Umbilical cord (tissue), 2 donors: Measurements from ENCODE around the gene OCA2. TPM values are rescaled to one million over a fixed set of nuclear protein-coding genes. Genes with fewer than 3 reads are reported as not detected.

ENCODE experiments used
- DNase-seq: peaks from one replicate; pipeline ENCODE4 v3.0.0-alpha.2; 2015; ENCODE audit warnings: low spot score
- total RNA-seq: library from RNA; depleted of rRNA; stranded (reverse); fragments of >200 nt; gene quantifications from one replicate; pipeline ENCODE4 v1.2.3, GENCODE V29; 2014; ENCODE audit warnings: low replicate concordance; ENCODE audit not compliant: insufficient read depth

The OCA2 gene
- total RNA-seq, 1 donor from 2014 or later, result 41.2 TPM

DNA sequence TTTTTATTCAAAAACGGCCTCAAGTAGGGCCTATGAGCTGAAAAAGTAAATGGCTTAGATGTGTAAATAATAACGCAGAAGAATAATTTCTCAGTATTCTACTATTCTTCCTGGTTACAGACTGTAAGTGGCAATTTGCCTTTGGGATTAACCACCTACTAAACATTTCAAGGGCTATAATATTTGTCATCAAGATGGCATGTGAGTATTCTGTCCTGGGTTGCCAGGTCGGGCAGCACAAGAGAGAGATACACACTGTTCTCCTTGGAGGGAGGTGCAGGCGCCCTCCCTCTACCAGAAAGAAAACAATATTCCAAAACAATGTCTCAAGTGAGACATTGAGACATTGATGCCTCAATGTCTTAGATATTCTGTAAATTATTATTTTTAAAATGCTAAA, 278.4 kb downstream of the OCA2 start:
- DNase-seq, result no peak

DNA sequence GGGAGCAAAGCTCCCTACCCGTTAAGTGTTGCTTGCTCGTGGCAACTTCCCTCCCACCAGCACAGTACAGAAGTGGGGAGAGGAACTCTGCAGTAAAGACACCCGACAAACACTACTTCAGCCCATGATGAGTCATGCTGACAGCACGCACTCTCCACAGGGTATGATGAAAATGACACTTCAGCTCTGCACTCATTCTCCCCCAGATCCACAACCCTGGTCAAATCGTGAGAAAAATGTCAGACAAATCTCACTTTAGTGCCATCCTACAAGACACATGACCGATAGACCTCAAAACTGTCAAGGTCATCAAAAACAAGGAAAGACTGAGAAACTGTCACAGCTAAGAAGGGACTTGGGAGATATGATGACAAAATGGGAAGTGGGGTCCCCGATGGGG, 278.9 kb downstream of the OCA2 start:
- no peak for DNase-seq

DNA sequence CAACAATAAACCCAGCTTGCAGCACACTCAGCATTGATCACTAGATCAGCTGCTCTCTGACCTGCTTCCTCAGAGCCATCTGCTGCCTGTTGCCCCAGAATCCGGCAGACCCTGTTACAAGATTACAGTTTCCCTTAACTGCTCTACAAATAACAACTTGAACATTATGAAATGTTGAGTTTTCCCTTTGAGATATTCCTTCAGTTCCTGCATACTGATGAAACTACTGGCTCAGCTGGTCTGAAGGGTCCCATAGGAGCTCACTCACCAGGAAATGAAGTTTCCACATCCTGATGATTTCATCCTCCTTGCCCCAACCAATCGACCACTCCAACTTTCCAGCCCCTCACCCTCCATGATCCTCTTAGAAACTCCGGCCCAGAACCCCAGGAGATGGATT, 281.9 kb downstream of the OCA2 start:
- no peak for DNase-seq

DNA sequence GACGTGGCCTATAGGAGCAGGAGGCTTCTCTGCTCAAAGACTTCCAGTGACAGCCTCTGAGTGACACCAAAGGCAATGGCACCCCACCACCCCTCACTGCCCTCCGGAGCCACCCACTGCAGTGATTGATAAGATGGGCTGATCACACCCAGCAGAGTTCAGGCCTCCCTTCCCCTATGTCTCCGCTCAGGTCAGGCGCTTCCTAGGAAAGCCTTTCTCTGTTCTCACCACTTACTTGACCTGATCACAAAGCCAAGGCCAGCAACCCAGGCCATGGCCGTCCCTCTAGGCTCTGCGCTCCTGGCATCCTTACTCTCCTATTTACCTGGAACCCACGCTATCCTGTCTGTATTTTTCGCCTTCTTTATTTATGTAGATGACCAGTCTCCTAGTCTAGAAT, 282.3 kb downstream of the OCA2 start:
- no peak for DNase-seq

DNA sequence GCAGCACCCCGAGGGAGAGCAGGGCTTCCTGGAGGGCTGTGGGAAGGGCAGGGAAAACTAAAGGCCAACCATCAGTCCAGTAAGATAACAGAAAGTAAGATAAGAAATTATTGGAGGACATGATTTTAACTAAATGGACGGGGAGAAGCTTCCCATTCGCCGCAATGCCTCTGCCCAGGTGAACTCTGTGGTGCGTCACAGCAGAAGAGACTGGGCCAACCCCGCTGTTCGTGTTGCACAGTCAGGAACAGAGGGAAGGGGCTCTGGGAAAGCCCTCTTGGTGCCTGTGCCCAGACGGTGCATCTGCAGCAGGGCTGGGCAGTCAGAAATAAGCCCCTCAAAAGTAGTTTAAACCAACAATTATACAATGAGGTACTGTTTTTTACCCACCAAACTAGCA, 284.1 kb downstream of the OCA2 start:
- no peak for DNase-seq

DNA sequence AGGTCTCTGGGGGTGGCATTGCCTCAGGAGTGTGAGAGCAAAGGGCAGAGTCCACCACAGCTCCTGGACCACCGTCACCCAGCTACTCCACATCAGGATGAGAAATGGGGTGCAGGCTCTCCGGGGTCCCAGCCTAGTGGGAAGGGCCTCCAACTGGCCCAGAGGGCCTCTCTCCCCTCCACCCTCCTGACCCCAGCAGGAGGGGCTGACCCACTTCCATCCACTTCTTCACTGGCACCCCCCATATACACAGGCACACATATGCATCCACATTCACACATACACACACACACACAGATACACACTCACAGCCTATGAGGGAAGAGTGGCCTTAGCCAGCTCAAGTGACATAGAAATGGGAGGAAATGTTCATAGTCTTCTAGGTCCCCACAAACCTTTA, 286.0 kb downstream of the OCA2 start:
- no peak for DNase-seq

- no peak for DNase-seq
Observed at GRCh38 chr15:27808182-27808581, 290.9 kb downstream of the OCA2 start.

DNA sequence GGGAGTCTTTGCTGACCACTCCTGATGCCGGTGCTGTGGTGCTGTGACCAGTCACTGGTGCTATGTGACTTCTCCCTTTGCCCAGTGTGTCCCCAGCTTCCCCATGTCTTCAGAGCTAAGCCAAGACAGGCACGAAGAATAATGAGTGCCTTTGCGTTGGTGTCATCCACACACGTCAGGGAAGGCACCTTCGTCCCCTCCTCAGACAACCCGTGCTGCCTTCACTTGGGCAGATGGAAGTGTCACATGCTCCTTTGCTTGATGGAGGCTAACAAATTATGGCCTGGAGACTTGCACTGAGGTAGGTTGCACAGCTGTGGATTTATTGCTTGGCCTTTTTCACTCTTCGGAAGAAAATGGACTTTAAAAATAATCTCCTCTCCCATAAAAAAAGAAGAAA, 291.8 kb downstream of the OCA2 start:
- DNase-seq, result no peak

GRCh38 chr15:27806396-27806795, 292.7 kb downstream of the OCA2 start:
- no peak for DNase-seq

DNA sequence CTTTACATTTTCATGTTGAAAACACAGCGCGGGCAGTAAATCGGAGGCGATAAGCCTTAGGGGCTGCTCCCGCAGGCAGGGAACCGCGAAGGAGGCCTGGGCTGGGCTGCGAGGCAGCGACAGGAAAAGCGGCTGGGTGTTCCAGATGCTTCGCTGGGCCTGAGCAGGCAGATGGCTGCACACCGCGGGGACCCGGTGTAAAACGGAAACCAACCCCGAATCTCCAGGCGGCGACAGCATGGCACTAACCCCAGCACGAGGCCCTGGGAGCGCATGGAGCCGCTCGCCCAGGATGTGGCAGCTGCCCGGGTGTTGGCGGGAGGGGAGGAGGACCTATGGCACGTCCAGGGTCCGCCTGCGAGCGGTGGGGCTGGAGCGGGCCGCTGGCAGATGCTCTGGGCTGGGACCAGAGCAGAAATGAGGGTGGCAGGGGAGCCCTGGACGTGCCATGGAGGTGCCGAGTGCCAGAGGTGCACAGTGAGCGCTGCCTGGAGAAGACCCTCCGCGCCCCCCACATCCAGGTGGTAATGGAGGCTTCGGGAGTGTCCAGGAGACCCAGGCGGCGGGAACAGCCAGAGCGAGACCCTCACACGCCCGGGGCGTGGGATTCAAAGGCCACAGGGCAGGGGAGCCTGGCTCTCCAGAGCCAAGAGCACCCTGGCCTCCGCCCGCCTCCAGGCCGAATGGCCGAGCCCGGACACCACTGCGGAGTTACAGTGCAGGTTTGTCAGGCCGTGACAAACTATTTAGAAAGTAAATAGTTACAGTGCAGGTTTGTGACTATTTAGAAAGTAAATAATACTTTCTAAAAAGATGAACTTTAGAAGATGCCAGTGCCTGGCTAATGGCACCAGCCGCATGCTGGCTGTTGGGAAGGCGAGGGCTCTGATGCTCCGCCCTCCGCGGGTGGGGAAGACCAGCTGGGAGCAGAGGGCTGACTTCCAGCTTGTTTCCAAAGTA, 293.6 kb downstream of the OCA2 start:
- no peak for DNase-seq

DNA sequence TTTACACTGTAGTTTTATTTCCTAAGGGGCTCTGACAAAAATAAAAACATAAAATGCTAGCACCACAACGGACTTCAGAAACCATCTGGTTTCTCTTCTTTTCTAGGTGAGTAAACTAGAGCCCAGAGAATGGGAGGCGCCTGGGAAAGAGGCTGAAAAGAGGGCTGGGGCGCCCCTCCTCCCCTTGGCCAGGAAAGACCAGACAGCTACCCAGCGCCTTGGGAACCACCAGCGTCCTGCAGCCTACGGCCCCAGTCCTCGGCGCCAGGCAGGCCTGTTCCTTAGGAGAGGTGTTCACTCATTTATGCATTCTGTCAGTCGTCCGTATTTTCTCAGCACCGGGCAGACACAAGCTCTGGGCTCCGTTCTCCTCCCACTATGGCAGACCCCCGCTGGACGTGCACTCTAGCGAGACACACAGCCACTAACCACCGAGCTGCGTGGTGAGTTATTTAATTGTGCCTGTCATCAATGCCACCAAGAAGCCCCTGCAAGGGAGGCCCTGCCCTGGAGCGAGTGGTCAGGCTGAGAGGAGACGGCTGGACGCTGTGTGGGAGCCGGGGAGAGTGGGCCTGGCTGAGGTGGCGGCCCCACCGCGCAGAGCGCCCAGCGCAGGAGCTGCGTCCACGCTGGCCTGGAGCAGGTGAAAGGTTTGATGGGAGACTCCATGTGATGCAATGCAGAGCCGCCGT, 294.4 kb downstream of the OCA2 start:
- no peak for DNase-seq

DNA sequence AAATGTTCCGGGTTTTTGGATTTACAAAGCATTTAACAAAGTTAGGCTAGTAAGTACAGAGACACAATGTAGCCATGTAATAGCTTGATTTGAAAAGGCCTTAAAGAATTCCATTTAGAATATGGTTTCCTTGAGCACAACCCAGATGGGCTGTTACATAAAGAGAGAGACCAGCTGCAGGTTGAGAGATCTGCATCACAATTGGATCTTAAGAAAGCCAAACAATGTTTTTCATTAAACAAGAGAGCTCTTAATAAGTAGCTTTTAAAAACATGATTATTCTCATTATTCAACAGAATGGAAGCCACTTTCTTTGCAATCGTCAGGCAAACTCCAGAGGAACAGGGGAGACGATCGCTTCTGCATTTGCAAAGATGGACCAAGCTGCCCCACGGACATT, 300.3 kb downstream of the OCA2 start:
- no peak for DNase-seq

GRCh38 chr15:27797765-27798164, 301.4 kb downstream of the OCA2 start:
- DNase-seq, result no peak

DNA sequence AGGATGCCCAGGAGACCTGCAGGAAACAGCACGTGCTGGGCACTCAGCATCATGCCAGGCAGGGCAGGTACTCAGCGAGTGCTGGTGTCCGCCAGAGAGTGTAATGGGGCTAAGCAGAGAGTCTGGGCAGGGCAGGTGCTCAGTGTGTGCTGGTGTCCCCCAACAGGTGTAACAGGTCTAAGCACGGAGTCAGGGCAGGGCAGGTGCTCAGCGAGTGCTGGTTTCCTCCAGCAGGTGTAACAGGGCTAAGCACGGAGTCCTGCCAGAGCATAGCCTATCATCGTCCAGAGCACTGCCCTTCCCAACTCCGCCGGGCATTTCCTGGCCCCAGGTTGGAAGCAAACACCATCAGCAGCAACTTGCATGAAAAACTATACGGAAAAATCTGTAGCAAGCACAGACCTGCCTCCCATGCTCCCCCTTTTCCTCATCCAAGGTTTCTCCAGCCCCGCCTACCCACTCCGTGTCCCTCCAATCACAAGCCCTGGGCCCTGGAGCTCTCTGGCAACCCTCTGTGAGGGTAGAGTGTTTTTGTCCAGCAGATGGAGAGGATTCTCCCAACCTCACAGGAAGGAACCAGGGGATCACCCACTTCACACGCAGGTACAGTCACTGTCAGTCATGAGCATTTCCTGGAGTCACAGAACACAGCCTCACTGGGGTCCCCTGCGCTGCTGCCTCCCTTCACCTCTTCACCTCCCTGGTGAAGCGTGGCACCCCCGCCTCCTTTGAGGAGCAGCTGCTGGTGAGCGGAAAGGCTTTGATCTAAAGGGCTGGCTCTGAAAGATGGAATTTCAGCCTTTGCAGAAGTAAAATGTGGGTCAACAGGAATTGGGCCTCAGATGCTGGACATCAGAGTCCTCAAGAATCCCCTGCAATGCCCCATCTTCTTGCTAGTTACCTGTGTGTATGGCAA, 302.5 kb downstream of the OCA2 start:
- DNase-seq, result no peak

GRCh38 chr15:27792756-27793264, 306.3 kb downstream of the OCA2 start:
- DNase-seq, result no peak

DNA sequence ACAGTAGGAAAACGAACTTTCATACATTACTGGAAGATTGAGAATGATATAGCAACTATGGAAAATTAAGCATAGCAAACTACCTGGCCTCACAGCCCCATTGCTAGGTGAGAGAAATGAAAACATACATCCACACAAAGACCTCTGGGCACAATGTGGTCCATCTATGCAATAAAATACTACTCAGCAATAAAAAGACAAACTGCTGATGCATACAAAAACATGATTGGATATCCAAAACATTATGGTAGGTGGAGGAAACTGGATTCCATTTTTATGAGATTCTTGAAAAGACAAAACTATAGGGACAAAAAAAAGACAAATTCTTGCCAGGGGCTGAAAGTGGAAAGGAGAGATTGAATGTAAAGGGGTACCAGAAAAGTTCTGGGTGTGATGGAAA, 308.8 kb downstream of the OCA2 start:
- no peak for DNase-seq

DNA sequence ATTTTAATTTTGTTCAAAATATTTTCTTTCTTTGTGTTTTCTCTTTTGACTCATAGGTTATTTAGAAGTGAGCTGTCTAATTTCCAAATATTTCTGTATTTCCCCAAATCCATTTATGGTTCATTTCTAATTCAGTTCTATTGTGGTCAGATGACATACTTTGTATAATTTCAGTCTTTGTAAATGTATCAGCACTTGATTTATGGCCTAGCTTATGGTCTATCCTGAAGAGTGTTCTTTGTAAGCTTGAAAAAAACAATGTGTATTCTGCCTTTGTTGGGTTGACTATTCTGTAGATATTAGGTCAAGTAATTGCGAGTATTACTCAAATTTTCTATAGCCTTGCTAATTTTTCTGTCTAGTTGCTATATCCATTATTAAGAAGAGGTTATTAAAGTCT, 311.2 kb downstream of the OCA2 start:
- no peak for DNase-seq

GRCh38 chr15:27784107-27784506, 315.0 kb downstream of the OCA2 start:
- peak; percentile 10 for DNase-seq

- DNase-seq, result no peak
Observed at GRCh38 chr15:27783678-27784077, 315.4 kb downstream of the OCA2 start.

GRCh38 chr15:27782125-27782524, 317.0 kb downstream of the OCA2 start:
- peak; percentile 81 for DNase-seq

DNA sequence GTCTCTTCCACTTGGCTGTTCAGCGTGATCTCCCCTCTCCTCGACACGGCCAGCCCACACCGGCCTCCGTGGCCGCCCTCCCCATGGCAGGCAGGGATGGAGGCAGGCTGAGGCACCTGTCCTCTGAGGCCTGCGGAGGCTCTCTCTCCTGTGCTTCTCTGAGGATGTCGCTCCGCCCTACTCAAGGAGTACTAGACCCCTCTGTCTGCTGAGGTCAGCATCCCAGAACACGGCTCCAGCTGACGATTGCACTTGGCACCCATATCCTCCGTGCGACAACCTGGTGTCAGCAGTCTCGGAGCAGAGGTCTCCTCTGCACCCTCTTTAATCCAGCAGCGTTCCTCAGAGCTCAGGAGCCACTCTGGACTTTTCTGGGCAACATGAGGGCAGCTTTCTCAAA, 322.6 kb downstream of the OCA2 start:
- DNase-seq, result no peak

- no peak for DNase-seq
Observed at GRCh38 chr15:27774638-27775037, 324.5 kb downstream of the OCA2 start.
